MM.1S (cell line): ENCODE results near the gene GSG1.

Experiments used
- DNase-seq: peaks from one replicate; pipeline ENCODE4 v3.0.0-alpha.2; 2015
- H2AFZ ChIP-seq: fragments of 300-600 bp; sonication (generic); 2 replicates; pipeline ENCODE4 v1.6.0; 2016; ENCODE audit warnings: antibody characterized with exemption, low read length
- H3F3A ChIP-seq: fragments of 300-600 bp; sonication (generic); 2 replicates; pipeline ENCODE4 v1.6.1; 2016; ENCODE audit warnings: mild to moderate bottlenecking, antibody characterized with exemption, low read length, moderate library complexity, mixed read lengths; ENCODE audit not compliant: insufficient read depth
- H3K27ac ChIP-seq: fragments of 300-600 bp; sonication (generic); 2 replicates; pipeline ENCODE4 v1.5.1; 2016; ENCODE audit warnings: mild to moderate bottlenecking, low read length
- H3K27me3 ChIP-seq: fragments of 300-600 bp; sonication (generic); replicated peaks from 2 replicates; pipeline ENCODE4 v1.6.0; 2016; ENCODE audit warnings: low read length; ENCODE audit not compliant: insufficient read depth
- H3K36me3 ChIP-seq: fragments of 300-600 bp; sonication (generic); replicated peaks from 2 replicates; pipeline ENCODE4 v1.6.1; 2016; ENCODE audit warnings: mild to moderate bottlenecking, low read length, mixed read lengths; ENCODE audit not compliant: insufficient read depth
- H3K4me1 ChIP-seq: fragments of 300-600 bp; sonication (generic); 2 replicates; pipeline ENCODE4 v1.6.1; 2016; ENCODE audit warnings: low read length, mixed read lengths
- H3K4me2 ChIP-seq: fragments of 300-600 bp; sonication (generic); 2 replicates; pipeline ENCODE4 v1.6.0; 2016; ENCODE audit warnings: low read depth, low read length
- H3K4me3 ChIP-seq: fragments of 300-600 bp; sonication (generic); 2 replicates; pipeline ENCODE4 v1.5.1; 2016; ENCODE audit warnings: low read length, mixed read lengths
- H3K79me2 ChIP-seq: fragments of 300-600 bp; sonication (generic); 2 replicates; pipeline ENCODE4 v1.6.1; 2016; ENCODE audit warnings: mixed run types, low read length, mixed read lengths
- H3K9ac ChIP-seq: fragments of 300-600 bp; sonication (generic); 2 replicates; pipeline ENCODE4 v1.6.1; 2016; ENCODE audit warnings: low read length, mixed read lengths
- H3K9me2 ChIP-seq: fragments of 300-600 bp; sonication (generic); replicated peaks from 2 replicates; pipeline ENCODE4 v1.6.1; 2016; ENCODE audit warnings: mild to moderate bottlenecking, low read length, mixed read lengths; ENCODE audit not compliant: insufficient read depth
- H3K9me3 ChIP-seq: fragments of 300-600 bp; sonication (generic); replicated peaks from 2 replicates; pipeline ENCODE4 v1.6.1; 2016; ENCODE audit warnings: mild to moderate bottlenecking, low read length, mixed read lengths; ENCODE audit not compliant: insufficient read depth
- H4K20me1 ChIP-seq: fragments of 300-600 bp; sonication (generic); 2 replicates; pipeline ENCODE4 v1.6.1; 2016; ENCODE audit warnings: mild to moderate bottlenecking, low read length, moderate library complexity, mixed read lengths; ENCODE audit not compliant: insufficient read depth
- EZH2 ChIP-seq: fragments of 300-600 bp; sonication (generic); optimal IDR thresholded peaks from 2 replicates; pipeline ENCODE3; 2017; ENCODE audit warnings: low read depth, mild to moderate bottlenecking, antibody characterized with exemption, low read length, mixed read lengths
- EZH2phosphoT487 ChIP-seq: fragments of 300-600 bp; sonication (generic); IDR thresholded peaks from 2 replicates; pipeline ENCODE4 v1.6.1; 2018; ENCODE audit warnings: antibody characterized with exemption, low read length
- TF ChIP-seq, protein P1 (sequence below): fragments of 300-600 bp; sonication (generic); IDR thresholded peaks from 2 replicates; pipeline ENCODE4 v1.5.1; 2016; ENCODE audit warnings: antibody characterized with exemption, low read length, mixed read lengths

The GSG1 gene

DNA sequence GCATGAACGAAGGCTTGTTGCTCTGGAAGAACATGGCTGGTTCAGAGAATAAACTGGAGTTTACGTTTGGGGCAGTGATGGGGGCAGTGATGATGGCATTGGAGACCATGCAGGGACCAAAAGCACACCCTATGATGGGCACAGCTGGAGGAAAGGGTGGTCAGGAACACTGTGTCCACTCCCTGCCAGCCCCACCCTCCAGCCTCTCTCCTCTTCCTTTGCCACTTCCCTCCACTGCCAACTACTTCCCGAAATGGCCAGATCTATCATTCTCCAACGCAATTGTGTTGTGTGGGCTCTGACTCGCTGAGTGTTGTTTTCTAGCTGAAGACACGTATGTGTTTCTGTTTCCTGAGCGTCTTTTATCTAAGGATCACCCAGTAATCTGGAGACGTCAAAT, 39.3 kb upstream of the GSG1 start:
- H2AFZ ChIP-seq: no peak overlapping the region
- no peak for DNase-seq
- no peak overlapping the region for H3K9ac ChIP-seq
- 0 out of 2 replicates have a peak, but pooled peaks cover 6% of the 10 kb centered on the region for H3K4me1 ChIP-seq
- no peak overlapping the region for H3K4me2 ChIP-seq
- H3K79me2 ChIP-seq: no peaks in the 10 kb centered on the region
- H3F3A ChIP-seq: no peaks in the 10 kb centered on the region
- no peak overlapping the region for H3K27ac ChIP-seq
- H3K9me3 ChIP-seq: no peaks in the 10 kb centered on the region
- no peak overlapping the region for H3K4me3 ChIP-seq
- no peaks in the 10 kb centered on the region for H3K27me3 ChIP-seq
- no peaks in the 10 kb centered on the region for H4K20me1 ChIP-seq
- H3K36me3 ChIP-seq: no peaks in the 10 kb centered on the region
- TF ChIP-seq, protein P1, sequence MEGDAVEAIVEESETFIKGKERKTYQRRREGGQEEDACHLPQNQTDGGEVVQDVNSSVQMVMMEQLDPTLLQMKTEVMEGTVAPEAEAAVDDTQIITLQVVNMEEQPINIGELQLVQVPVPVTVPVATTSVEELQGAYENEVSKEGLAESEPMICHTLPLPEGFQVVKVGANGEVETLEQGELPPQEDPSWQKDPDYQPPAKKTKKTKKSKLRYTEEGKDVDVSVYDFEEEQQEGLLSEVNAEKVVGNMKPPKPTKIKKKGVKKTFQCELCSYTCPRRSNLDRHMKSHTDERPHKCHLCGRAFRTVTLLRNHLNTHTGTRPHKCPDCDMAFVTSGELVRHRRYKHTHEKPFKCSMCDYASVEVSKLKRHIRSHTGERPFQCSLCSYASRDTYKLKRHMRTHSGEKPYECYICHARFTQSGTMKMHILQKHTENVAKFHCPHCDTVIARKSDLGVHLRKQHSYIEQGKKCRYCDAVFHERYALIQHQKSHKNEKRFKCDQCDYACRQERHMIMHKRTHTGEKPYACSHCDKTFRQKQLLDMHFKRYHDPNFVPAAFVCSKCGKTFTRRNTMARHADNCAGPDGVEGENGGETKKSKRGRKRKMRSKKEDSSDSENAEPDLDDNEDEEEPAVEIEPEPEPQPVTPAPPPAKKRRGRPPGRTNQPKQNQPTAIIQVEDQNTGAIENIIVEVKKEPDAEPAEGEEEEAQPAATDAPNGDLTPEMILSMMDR: no peak
- no peak for TF ChIP-seq EZH2
- no peak for TF ChIP-seq EZH2phosphoT487
- no peaks in the 10 kb centered on the region for H3K9me2 ChIP-seq

GRCh38 chr12:13141686-13142085, 38.2 kb upstream of the GSG1 start:
- Histone ChIP-seq H3K9me2 (no peaks in the 10 kb centered on the region), H3F3A (no peaks in the 10 kb centered on the region), H2AFZ (no peak overlapping the region), H3K9ac (no peak overlapping the region), H3K36me3 (no peaks in the 10 kb centered on the region), H3K27ac (no peak overlapping the region), H3K79me2 (no peaks in the 10 kb centered on the region), H3K4me2 (no peak overlapping the region), H4K20me1 (no peaks in the 10 kb centered on the region), H3K27me3 (no peaks in the 10 kb centered on the region), H3K4me3 (no peak overlapping the region), H3K9me3 (no peaks in the 10 kb centered on the region), H3K4me1 (0 out of 2 replicates have a peak, but pooled peaks cover 6% of the 10 kb centered on the region)
- DNase-seq: no peak
- TF ChIP-seq, protein P1: no peak
- TF ChIP-seq EZH2: no peak

DNA sequence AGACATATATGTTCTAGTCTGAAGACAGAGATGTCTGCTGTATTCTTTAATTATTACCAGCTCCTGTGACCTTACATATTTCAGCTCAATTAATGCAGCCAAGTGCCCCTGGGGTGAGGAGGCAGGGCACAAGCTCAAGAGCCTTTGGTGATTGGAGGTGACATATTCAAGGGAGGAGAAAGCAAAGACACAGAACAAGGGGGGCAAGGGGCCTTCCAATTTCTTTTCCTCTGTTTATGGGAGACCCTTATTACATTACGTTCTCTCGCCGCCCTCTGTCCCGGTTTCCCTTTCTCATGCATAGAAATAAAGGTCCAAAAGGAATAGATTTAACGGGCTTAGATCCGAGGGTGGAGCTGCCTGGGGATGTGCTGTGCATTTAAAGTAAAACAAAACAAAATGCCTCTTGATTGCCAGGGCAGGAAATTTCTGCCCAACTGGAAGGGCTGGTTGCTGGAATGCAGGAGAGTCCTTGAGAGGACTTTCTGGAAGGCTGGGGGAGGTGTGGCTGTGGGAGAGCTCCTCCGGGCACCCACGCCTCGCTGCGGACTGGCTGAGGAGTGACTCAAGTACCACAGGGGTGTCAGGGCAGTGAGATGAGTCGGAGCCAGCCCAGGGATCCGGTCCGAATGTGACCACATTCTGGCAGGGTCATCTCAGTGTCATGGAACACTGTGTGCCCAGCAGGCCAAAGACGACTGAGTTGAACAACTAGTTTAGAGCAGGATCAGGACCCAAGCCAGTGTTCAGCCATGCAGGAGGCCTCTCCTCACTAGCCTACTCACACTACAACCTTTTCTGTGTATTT, 32.1 kb upstream of the GSG1 start:
- Histone ChIP-seq H3K27ac (no peak overlapping the region), H4K20me1 (no peaks in the 10 kb centered on the region), H3K4me1 (no peaks in the 10 kb centered on the region), H3K4me2 (no peak overlapping the region), H3F3A (no peaks in the 10 kb centered on the region), H3K27me3 (no peaks in the 10 kb centered on the region), H3K4me3 (no peak overlapping the region), H3K9me2 (no peaks in the 10 kb centered on the region), H2AFZ (no peak overlapping the region), H3K36me3 (no peaks in the 10 kb centered on the region), H3K9me3 (no peaks in the 10 kb centered on the region), H3K79me2 (no peaks in the 10 kb centered on the region), H3K9ac (no peak overlapping the region)
- DNase-seq: no peak
- TF ChIP-seq EZH2phosphoT487: no peak

- Histone ChIP-seq H2AFZ (no peak overlapping the region), H3K4me3 (no peak overlapping the region), H3K4me1 (no peaks in the 10 kb centered on the region), H3K36me3 (no peaks in the 10 kb centered on the region), H3K9me2 (no peaks in the 10 kb centered on the region), H3K9ac (no peak overlapping the region), H3K27me3 (no peaks in the 10 kb centered on the region), H3K4me2 (no peak overlapping the region), H4K20me1 (no peaks in the 10 kb centered on the region), H3K79me2 (no peaks in the 10 kb centered on the region), H3K9me3 (no peaks in the 10 kb centered on the region), H3K27ac (no peak overlapping the region), H3F3A (no peaks in the 10 kb centered on the region)
- no peak for DNase-seq
- TF ChIP-seq EZH2phosphoT487: no peak
- no peak for TF ChIP-seq EZH2
- TF ChIP-seq, protein P1: no peak
Observed at GRCh38 chr12:13133886-13134285, 30.4 kb upstream of the GSG1 start.
